A673 (cell line): ENCODE measurements around the gene STARD3. TPM values are rescaled to one million over a fixed set of nuclear protein-coding genes. Genes with fewer than 3 reads are reported as not detected.
"Not testable (repeated sequence)": the region's sequence is repeated elsewhere in the genome, so short reads cannot be mapped to it uniquely, and the experiment has no call there.

Experiments
- BruUV-seq: library from RNA; stranded (reverse); fragments of 400-500 nt; replicated peaks from 2 replicates; lab custom pipeline; 2021; lab: Mats Ljungman, UMichigan
- CTCF ChIA-PET: fragments of 300-600 bp; sonication (Branson Sonifier 250); formaldehyde crosslinking; loops from one replicate; lab custom pipeline; 2022; ENCODE audit warnings: antibody characterized with exemption; lab: Charles Lee
- POLR2A ChIA-PET: fragments of 300-600 bp; sonication (Branson Sonifier 250); formaldehyde crosslinking; loops from one replicate; lab custom pipeline; 2022; ENCODE audit warnings: antibody characterized with exemption; ENCODE audit not compliant: low non-redundant PET; lab: Charles Lee
- DNase-seq: peaks from one replicate; pipeline ENCODE4 v3.0.0-alpha.2; 2015; ENCODE audit warnings: low spot score
- H3K27ac ChIP-seq: fragments of 200-600 bp; sonication (generic); 2 replicates; pipeline ENCODE4 v1.5.1; 2016; ENCODE audit warnings: mixed run types, low read depth, mild to moderate bottlenecking, mixed read lengths, antibody characterized with exemption, low read length; ENCODE audit not compliant: poor library complexity, severe bottlenecking
- H3K27me3 ChIP-seq: fragments of 200-600 bp; sonication (generic); replicated peaks from 2 replicates; pipeline ENCODE4 v1.6.1; 2017; ENCODE audit warnings: mixed run types, low read depth, mild to moderate bottlenecking, mixed read lengths, antibody characterized with exemption, low read length; ENCODE audit not compliant: insufficient read depth, poor library complexity
- H3K36me3 ChIP-seq: fragments of 200-600 bp; sonication (generic); 2 replicates; pipeline ENCODE4 v1.6.1; 2016; ENCODE audit warnings: mixed run types, mild to moderate bottlenecking, mixed read lengths, antibody characterized with exemption, low read length; ENCODE audit not compliant: insufficient read depth, poor library complexity, severe bottlenecking
- H3K4me1 ChIP-seq: fragments of 200-600 bp; sonication (generic); 2 replicates; pipeline ENCODE4 v1.6.1; 2017; ENCODE audit warnings: mixed run types, mild to moderate bottlenecking, mixed read lengths, antibody characterized with exemption, low read length; ENCODE audit not compliant: insufficient read depth, poor library complexity, severe bottlenecking
- H3K4me3 ChIP-seq: fragments of 200-600 bp; sonication (generic); 2 replicates; pipeline ENCODE4 v1.5.1; 2016; ENCODE audit warnings: low read depth, mixed run types, mild to moderate bottlenecking, mixed read lengths, low read length; ENCODE audit not compliant: poor library complexity, severe bottlenecking
- H3K9me3 ChIP-seq: fragments of 200-600 bp; sonication (generic); 2 replicates; pipeline ENCODE4 v1.6.1; 2016; ENCODE audit warnings: mixed run types, low read depth, mild to moderate bottlenecking, mixed read lengths, antibody characterized with exemption, low read length; ENCODE audit not compliant: poor library complexity, severe bottlenecking
- EZH2 ChIP-seq: fragments of 200-600 bp; sonication (generic); IDR thresholded peaks from 2 replicates; pipeline ENCODE4 v1.6.1; 2017; ENCODE audit warnings: borderline replicate concordance, low read depth, mild to moderate bottlenecking, mixed read lengths, antibody characterized with exemption, low read length; ENCODE audit not compliant: poor library complexity, severe bottlenecking
- intact Hi-C: fragments of 100-400 bp; cut with micrococcal nuclease; formaldehyde crosslinking; loops from one replicate; pipeline ENCODE4 v1.10.0; 2022; ENCODE audit not compliant: unreplicated experiment
- total RNA-seq: library from RNA; stranded (reverse); gene quantifications from 2 replicates; pipeline ENCODE4 v1.2.3, GENCODE V29; 2021
- TF ChIP-seq, protein P1 (sequence below): fragments of 300-800, 200-600 bp; sonication (generic); conservative IDR thresholded peaks from 2 replicates; pipeline ENCODE4 v1.5.1; 2017; ENCODE audit warnings: low read depth, mild to moderate bottlenecking, antibody characterized with exemption, low read length, moderate library complexity, mixed read lengths

Gene STARD3
- total RNA-seq, 1 experiment from 2014 or later: 21.3 TPM

DNA sequence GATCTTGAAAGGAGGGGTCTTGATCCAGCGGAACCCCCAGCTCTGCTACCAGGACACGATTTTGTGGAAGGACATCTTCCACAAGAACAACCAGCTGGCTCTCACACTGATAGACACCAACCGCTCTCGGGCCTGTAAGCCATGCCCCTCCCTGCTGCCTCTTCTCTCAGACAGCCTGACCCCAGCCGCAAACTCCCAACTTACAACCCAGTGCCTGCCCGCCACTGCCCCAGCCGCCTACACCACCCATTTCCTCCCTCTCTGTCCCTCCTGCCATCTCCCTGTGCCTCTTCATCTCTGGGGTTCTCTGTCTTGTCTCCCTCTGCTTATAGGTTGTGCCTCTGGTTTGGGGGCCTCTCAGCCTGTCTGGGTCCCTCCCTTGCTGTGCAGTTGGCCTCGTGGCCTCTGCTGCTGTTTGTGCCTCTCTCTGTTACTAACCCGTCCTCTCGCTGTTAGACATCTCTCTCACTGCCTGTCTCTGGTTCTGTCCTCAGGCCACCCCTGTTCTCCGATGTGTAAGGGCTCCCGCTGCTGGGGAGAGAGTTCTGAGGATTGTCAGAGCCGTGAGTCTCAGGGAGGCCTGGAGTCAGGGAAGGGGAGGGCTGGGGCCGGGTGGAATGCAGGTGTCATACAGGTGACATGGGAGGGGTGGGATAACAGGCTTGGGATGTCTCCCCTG is 72.5 kb downstream of the STARD3 start:
- Histone ChIP-seq H3K27me3 (no peaks in the 10 kb centered on the region), H3K9me3 (no peaks in the 10 kb centered on the region), H3K4me1 (no peaks in the 10 kb centered on the region), H3K27ac (no peak overlapping the region), H3K36me3 (no peaks in the 10 kb centered on the region), H3K4me3 (no peak overlapping the region)
- no peak for TF ChIP-seq EZH2
- TF ChIP-seq, protein P1, sequence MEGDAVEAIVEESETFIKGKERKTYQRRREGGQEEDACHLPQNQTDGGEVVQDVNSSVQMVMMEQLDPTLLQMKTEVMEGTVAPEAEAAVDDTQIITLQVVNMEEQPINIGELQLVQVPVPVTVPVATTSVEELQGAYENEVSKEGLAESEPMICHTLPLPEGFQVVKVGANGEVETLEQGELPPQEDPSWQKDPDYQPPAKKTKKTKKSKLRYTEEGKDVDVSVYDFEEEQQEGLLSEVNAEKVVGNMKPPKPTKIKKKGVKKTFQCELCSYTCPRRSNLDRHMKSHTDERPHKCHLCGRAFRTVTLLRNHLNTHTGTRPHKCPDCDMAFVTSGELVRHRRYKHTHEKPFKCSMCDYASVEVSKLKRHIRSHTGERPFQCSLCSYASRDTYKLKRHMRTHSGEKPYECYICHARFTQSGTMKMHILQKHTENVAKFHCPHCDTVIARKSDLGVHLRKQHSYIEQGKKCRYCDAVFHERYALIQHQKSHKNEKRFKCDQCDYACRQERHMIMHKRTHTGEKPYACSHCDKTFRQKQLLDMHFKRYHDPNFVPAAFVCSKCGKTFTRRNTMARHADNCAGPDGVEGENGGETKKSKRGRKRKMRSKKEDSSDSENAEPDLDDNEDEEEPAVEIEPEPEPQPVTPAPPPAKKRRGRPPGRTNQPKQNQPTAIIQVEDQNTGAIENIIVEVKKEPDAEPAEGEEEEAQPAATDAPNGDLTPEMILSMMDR: no peak
- no TSS peak for BruUV-seq
- ChIA-PET CTCF (no interaction called here), POLR2A (no interaction called here)
- no peak for DNase-seq
- intact Hi-C loops: no loop called here

DNA sequence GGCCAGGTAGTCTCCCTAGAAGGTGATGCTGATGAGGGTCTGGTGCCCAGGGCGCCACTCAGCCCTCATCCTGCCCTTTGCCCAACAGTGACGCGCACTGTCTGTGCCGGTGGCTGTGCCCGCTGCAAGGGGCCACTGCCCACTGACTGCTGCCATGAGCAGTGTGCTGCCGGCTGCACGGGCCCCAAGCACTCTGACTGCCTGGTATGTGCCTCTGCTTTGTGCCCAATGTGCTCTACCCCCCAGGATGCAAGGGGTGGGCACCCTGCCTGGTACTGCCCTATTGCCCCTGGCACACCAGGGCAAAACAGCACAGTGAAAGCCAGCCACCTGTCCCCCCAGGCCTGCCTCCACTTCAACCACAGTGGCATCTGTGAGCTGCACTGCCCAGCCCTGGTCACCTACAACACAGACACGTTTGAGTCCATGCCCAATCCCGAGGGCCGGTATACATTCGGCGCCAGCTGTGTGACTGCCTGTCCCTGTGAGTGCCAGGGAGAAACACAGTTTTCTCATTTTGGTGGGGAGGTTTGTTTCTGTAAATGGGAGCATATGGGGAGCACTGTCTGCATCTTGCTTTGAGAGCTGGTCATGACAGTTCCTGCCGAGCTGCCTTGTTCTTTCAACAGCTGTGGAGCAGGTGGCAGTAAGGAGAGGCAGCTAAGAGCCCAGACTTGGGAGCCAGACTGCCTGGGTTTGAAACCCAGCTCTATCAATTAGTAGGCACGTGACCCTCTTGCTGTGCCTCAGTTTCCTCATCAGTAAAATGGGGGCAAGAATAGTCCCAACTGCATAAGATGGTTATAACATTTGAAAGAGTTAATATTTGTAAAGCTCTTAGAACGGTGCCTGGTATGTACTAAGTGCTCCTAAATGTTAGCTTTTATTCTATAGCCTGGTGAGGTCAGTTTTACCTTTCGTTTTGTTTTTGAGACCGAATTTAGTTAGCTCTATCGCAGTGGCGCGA is 73.3 kb downstream of the STARD3 start:
- Histone ChIP-seq H3K27ac (no peak overlapping the region), H3K27me3 (no peaks in the 10 kb centered on the region), H3K4me3 (no peak overlapping the region), H3K36me3 (no peaks in the 10 kb centered on the region), H3K9me3 (no peaks in the 10 kb centered on the region), H3K4me1 (no peaks in the 10 kb centered on the region)
- POLR2A ChIA-PET: no interaction called here
- no peak for DNase-seq
- CTCF ChIA-PET: no interaction called here
- BruUV-seq: no TSS peak
- intact Hi-C loops: no loop called here
- TF ChIP-seq EZH2: no peak
- TF ChIP-seq, protein P1: no peak

DNA sequence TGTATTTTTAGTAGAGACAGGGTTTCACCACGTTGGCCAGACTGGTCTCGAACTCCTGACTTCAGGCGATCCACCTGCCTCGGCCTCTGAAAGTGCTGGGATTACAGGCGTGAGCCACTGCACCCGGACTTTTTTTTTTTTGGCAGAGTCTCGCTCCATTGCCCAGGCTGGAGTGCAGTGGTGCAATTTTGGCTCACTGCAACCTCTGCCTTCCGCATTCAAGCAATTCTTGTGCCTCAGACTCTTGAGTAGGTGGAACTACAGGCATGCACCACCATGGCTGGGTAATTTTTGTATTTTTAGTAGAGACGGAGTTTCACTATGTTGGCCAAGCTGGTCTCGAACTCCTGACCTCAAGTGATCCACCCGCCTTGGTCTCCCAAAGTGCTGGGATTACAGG is 74.1 kb downstream of the STARD3 start:
- H3K27me3 ChIP-seq, H3K4me1 ChIP-seq, H3K4me3 ChIP-seq, CTCF ChIA-PET, intact Hi-C loops, BruUV-seq, H3K9me3 ChIP-seq, POLR2A ChIA-PET, H3K36me3 ChIP-seq, H3K27ac ChIP-seq, DNase-seq: not testable (repeated sequence)
